COLO668 (cell line): ENCODE data around the gene HEXD.
"Not testable (repeated sequence)": the region's sequence is repeated elsewhere in the genome, so short reads cannot be mapped to it uniquely, and the experiment has no call there.

ENCODE experiments used
- DNase-seq: peaks from one replicate; lab custom pipeline; 2025; ENCODE audit not compliant: unreplicated experiment; lab: John Stamatoyannopoulos, UW

Gene HEXD

GRCh38 chr17:82439829-82440365 is 21.8 kb downstream of the HEXD start:
- DNase-seq, result no peak

- no peak for DNase-seq
These were observed 22.4 kb downstream of the HEXD start for GRCh38 chr17:82440469-82440981.

- peak; percentile 51 for DNase-seq
These were observed 23.0 kb downstream of the HEXD start for GRCh38 chr17:82440991-82441627.

- DNase-seq, result peak; percentile 16
These were observed 23.7 kb downstream of the HEXD start for GRCh38 chr17:82441691-82442487.

GRCh38 chr17:82442643-82443464 is 24.7 kb downstream of the HEXD start:
- no peak for DNase-seq

- DNase-seq, result no peak
These were observed 25.5 kb downstream of the HEXD start for GRCh38 chr17:82443465-82444283.

- no peak for DNase-seq
These were observed 26.2 kb downstream of the HEXD start for GRCh38 chr17:82444284-82444893.

GRCh38 chr17:82444941-82445521 is 26.9 kb downstream of the HEXD start:
- no peak for DNase-seq

GRCh38 chr17:82445542-82445941 is 27.4 kb downstream of the HEXD start:
- DNase-seq, result no peak

- DNase-seq, result no peak
These were observed 28.0 kb downstream of the HEXD start for GRCh38 chr17:82446124-82446523.

GRCh38 chr17:82446649-82447048 is 28.5 kb downstream of the HEXD start:
- DNase-seq, result no peak

- no peak for DNase-seq
These were observed 29.7 kb downstream of the HEXD start for GRCh38 chr17:82447876-82448275.

GRCh38 chr17:82449131-82449882 is 31.2 kb downstream of the HEXD start:
- peak; percentile 5 for DNase-seq

- no peak for DNase-seq
These were observed 31.8 kb downstream of the HEXD start for GRCh38 chr17:82449883-82450356.

- peak; percentile 93 for DNase-seq
These were observed 32.4 kb downstream of the HEXD start, which contains the start of gene CYBC1 for GRCh38 chr17:82450357-82451106. TSS of gene CYBC1 (minus strand) at chr17:82450752. CDS start at chr17:82449254, 1,498 bp downstream.

GRCh38 chr17:82452162-82452561 is 34.0 kb downstream of the HEXD start:
- DNase-seq, result no peak

GRCh38 chr17:82453151-82453550 is 35.0 kb downstream of the HEXD start:
- not testable (repeated sequence) for DNase-seq

GRCh38 chr17:82453706-82454105 is 35.6 kb downstream of the HEXD start:
- DNase-seq, result not testable (repeated sequence)
